Epithelial cell of proximal tubule (primary cell): ENCODE measurements around the gene MAGEB4. TPM values are rescaled to one million over a fixed set of nuclear protein-coding genes. Genes with fewer than 3 reads are reported as not detected.

Source experiments
- DNase-seq: peaks from one replicate; pipeline ENCODE4 v3.0.0-alpha.2; 2011; ENCODE audit warnings: low read depth
- H3K4me3 ChIP-seq: 2 replicates; pipeline ENCODE4 v1.5.1; 2011; ENCODE audit warnings: low read depth, mild to moderate bottlenecking, low read length
- CTCF ChIP-seq: conservative IDR thresholded peaks from 2 replicates; pipeline ENCODE4 v1.5.1; 2012; ENCODE audit warnings: low read depth, mild to moderate bottlenecking, low read length
- total RNA-seq: library from RNA; depleted of rRNA; stranded (reverse); fragments of >200 nt; gene quantifications from 2 replicates; pipeline ENCODE4 v1.2.3, GENCODE V29; 2015

The MAGEB4 gene
- total RNA-seq, 1 donor from 2014 or later, result not detected

- H3K4me3 ChIP-seq, result no peak overlapping the region
- TF ChIP-seq CTCF, result no peak
- DNase-seq, result no peak
These were observed 21.1 kb upstream of the MAGEB4 start for GRCh38 chrX:30220661-30221060.

DNA sequence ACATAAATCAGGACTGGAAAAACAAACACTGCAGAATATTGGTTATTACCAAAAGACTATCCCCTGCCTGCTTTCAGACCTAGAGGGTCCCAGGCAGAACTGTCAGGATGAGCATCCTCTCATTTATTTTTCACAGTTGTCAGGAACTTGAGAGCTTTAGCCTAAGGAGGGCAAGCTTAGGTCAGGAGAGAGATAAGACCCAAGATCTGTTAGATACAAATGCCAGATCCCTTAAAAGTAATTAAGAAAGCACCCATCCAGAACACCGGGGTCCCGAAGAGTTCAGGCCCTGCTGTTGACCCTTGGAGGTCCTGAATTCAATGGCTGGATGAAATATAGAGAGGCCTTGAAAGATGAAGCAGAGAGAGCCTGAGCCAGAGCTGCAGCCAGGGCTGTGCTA lies 17.3 kb upstream of the MAGEB4 start:
- TF ChIP-seq CTCF, result no peak
- H3K4me3 ChIP-seq, result no peak overlapping the region
- DNase-seq, result no peak

GRCh38 chrX:30228526-30228925 lies 13.3 kb upstream of the MAGEB4 start:
- no peak overlapping the region for H3K4me3 ChIP-seq
- TF ChIP-seq CTCF, result no peak
- DNase-seq, result no peak

DNA sequence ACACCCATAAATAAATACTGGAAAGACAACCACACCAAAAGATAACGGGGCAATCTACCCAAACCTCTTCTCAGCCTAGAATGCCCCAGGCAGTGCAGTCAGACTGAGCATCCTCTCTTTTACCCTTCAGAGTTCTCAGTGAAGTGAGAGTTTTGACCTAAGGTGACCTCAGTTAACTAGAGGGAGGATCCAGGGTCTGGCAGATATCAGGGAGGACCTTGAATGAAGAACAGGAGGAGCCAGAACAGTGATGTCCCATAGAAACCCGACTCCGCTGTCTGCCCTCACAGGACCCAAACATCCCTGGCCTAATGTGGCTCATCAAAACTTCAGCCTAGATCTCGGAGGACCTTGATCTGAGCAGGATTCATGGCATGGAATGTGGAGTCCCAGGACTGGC lies 11.4 kb upstream of the MAGEB4 start, which contains the start of gene MAGEB3:
Gene MAGEB3 (plus strand): TSS at position 263 of the 400 bp plus-strand sequence. CDS start 5,268 bp downstream, outside the sequence.
- no peak for TF ChIP-seq CTCF
- no peak within 1 kb of the TSS for H3K4me3 ChIP-seq

GRCh38 chrX:30246769-30247489 lies 5.1 kb downstream of the MAGEB4 start, which contains the start of gene MAGEB1:
Gene MAGEB1, plus strand, starts transcription at chrX:30247146. Its CDS starts 3,348 bp downstream, at chrX:30250494.
- no peak for DNase-seq
- H3K4me3 ChIP-seq, result no peak within 1 kb of the TSS
- TF ChIP-seq CTCF, result no peak

More for the DNA sequence above, 11.4 kb upstream of the MAGEB4 start, which contains the start of gene MAGEB3:
- no peak for DNase-seq

DNA sequence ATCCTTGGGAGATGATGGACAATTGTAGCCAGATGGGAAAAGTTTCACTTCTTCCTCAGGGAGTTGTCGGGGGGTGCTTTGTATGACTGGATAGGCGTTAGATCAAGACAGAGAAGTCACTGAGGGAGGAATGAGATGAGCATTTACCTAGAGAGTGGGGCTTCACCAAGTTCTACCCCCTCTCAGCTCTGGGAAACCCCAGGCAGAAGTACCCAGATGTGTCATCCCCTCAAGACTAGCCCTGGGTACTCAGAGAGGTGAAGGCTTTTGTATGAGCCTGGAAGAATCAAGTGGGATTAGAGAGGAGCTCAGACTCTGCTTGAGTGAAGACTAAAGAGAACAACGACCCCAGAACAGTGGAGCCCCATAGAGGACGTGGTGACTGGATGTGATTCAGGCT lies 7.1 kb downstream of the MAGEB4 start:
- DNase-seq, result no peak
- no peak for TF ChIP-seq CTCF
- H3K4me3 ChIP-seq, result no peak overlapping the region

GRCh38 chrX:30253257-30253656 lies 11.5 kb downstream of the MAGEB4 start:
- no peak for TF ChIP-seq CTCF
- no peak for DNase-seq
- no peak overlapping the region for H3K4me3 ChIP-seq
